ENCODE data around the gene KANSL2.

DNA sequence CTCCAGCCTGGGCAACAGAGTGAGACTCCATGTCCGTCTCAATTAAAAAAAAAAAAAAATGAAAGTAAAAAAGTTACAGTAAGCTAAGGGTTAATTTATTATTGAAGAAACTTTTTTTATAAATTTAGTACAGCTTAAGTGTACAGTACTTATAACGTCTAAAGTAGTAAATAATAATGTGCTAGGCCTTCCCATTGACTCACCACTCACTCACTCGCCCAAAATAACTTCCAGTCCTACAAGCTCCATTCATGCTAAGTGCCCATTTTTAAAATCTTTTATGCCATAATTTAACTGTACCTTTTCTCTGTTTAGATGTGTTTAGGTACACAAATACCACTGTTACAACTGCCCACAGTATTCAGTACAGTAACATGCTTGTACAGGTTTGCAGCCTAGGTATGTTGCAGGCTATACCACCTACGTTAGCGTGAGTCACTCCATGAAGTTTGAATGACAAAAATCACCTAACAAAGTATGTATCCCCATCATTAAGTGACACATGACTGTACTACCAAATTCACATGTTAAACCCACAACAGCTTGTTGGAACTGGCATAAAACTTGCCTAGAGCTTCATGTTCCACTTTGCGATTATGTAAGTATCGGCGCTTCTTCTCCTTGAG, 10.7 kb downstream of the KANSL2 start:
- TF ChIP-seq, protein P1, sequence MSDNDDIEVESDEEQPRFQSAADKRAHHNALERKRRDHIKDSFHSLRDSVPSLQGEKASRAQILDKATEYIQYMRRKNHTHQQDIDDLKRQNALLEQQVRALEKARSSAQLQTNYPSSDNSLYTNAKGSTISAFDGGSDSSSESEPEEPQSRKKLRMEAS (IDR thresholded peaks at IDR 0.05) = no peak
- TF ChIP-seq, protein P2, sequence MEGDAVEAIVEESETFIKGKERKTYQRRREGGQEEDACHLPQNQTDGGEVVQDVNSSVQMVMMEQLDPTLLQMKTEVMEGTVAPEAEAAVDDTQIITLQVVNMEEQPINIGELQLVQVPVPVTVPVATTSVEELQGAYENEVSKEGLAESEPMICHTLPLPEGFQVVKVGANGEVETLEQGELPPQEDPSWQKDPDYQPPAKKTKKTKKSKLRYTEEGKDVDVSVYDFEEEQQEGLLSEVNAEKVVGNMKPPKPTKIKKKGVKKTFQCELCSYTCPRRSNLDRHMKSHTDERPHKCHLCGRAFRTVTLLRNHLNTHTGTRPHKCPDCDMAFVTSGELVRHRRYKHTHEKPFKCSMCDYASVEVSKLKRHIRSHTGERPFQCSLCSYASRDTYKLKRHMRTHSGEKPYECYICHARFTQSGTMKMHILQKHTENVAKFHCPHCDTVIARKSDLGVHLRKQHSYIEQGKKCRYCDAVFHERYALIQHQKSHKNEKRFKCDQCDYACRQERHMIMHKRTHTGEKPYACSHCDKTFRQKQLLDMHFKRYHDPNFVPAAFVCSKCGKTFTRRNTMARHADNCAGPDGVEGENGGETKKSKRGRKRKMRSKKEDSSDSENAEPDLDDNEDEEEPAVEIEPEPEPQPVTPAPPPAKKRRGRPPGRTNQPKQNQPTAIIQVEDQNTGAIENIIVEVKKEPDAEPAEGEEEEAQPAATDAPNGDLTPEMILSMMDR (IDR thresholded peaks at IDR 0.05) = no peak
- no peak for TF ChIP-seq JUNB (IDR thresholded peaks at IDR 0.05)
- no peak for TF ChIP-seq CBX8 (IDR thresholded peaks at IDR 0.05)
- TF ChIP-seq RAD21 (conservative IDR thresholded peaks at IDR 0.05 in 1 of 2, IDR thresholded peaks at IDR 0.05 in 1 of 2) = no peak
- no peak for TF ChIP-seq JUN (IDR thresholded peaks at IDR 0.05)
- TF ChIP-seq POLR2A (IDR thresholded peaks at IDR 0.05; ENCODE audit: low read length) = no peak
- TF ChIP-seq POLR2AphosphoS2 (conservative IDR thresholded peaks at IDR 0.05; ENCODE audit: low read length) = no peak
- no peak for TF ChIP-seq RNF2 (IDR thresholded peaks at IDR 0.05; ENCODE audit: borderline replicate concordance, low read depth)

Data from A549 (cell line).